Omental fat pad (tissue), 4 donors: Measurements from ENCODE around the gene OSM. TPM values are rescaled to one million over a fixed set of nuclear protein-coding genes. Genes with fewer than 3 reads are reported as not detected.

Experiments
- ATAC-seq: fragments of 150-250 bp; one replicate; pipeline ENCODE4 v1.9.1; 2016; ENCODE audit warnings: mild to moderate bottlenecking, moderate library complexity; ENCODE audit not compliant: low FRiP score
- DNase-seq: peaks from one replicate; pipeline ENCODE4 v3.0.0-alpha.2; 2019; ENCODE audit warnings: low spot score
- total RNA-seq, 4 donors: library from RNA; depleted of rRNA; stranded (reverse); fragments of >200 nt; gene quantifications; one replicate each; pipeline ENCODE4 v1.1.0, GENCODE V29; 2016
- TF ChIP-seq, protein P1 (sequence below), 3 donors: fragments of 450-650 bp; IDR thresholded peaks; one replicate each; pipeline ENCODE4 v1.5.1; 2016 to 2017; ENCODE audit warnings: antibody characterized with exemption in 3 of 3, mild to moderate bottlenecking in 3 of 3, moderate library complexity in 2 of 3

Gene OSM
- total RNA-seq, 4 donors from 2014 or later, result 7.1 to 17.8 (median 8.6) TPM

DNA sequence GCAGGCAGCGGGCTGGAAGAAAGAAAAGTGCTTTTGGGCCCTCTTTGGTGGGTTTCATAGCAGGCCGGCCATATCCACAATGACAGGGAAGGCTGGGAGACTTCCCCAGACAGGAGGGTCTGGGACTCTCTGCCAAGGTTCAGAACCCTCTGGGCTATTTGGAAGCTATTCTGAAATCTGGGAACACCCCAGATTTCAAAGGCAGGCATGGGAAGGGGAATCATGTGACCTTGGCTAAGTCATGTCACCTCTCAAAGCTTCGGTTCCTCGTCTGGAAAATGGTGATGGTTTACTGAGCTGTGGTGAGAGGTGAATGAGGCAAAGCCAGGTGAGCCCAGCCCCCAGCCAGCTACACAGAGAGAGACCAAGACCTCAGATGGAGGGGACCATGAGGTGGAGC lies 18.0 kb upstream of the OSM start:
- no peak for DNase-seq
- no peak for ATAC-seq
- TF ChIP-seq, protein P1, sequence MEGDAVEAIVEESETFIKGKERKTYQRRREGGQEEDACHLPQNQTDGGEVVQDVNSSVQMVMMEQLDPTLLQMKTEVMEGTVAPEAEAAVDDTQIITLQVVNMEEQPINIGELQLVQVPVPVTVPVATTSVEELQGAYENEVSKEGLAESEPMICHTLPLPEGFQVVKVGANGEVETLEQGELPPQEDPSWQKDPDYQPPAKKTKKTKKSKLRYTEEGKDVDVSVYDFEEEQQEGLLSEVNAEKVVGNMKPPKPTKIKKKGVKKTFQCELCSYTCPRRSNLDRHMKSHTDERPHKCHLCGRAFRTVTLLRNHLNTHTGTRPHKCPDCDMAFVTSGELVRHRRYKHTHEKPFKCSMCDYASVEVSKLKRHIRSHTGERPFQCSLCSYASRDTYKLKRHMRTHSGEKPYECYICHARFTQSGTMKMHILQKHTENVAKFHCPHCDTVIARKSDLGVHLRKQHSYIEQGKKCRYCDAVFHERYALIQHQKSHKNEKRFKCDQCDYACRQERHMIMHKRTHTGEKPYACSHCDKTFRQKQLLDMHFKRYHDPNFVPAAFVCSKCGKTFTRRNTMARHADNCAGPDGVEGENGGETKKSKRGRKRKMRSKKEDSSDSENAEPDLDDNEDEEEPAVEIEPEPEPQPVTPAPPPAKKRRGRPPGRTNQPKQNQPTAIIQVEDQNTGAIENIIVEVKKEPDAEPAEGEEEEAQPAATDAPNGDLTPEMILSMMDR (IDR thresholded peaks at IDR 0.05), result no peak

DNA sequence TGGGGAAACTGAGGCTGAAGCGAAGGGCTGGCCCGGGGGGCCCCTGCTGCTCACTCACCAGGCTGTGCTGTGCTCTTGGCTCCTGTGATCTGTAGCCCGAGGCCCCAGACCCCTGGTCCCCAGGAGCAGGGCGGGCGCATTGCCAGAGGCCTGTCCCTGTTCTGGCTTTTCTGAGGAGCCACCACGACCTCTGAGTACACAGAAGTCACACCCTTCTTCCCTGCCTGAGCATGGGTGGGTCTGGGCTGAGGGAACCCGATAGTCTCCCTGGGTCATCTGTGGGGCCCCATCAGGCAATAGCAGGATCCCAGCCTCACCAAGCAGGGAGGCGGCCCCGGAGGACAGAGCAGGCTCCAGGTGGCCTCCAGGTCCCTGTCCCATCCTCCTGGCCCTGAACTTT lies 17.5 kb upstream of the OSM start:
- ATAC-seq (no peak), DNase-seq (no peak)
- TF ChIP-seq, protein P1 (IDR thresholded peaks at IDR 0.05), result no peak

DNA sequence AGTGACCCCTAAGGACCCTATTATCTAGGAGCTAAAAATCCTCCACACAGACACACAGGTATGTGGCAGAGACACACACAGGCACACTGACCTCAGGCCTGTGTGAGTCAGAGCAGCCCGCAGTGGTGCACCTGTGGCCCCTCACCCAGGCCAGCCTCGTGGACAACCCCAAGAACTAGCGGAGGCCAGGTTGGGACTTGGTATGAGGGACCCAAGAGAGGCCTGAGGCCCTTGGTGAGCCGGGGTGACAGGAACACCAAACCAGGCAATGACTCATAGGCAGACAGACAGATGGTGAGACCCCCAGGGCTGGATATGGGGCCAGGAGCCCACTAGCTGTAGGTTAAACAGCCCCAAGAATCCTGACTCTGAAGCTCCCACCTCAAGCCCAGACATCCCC lies 16.7 kb upstream of the OSM start:
- DNase-seq (no peak), ATAC-seq (no peak)
- TF ChIP-seq, protein P1 (IDR thresholded peaks at IDR 0.05), result no peak

DNA sequence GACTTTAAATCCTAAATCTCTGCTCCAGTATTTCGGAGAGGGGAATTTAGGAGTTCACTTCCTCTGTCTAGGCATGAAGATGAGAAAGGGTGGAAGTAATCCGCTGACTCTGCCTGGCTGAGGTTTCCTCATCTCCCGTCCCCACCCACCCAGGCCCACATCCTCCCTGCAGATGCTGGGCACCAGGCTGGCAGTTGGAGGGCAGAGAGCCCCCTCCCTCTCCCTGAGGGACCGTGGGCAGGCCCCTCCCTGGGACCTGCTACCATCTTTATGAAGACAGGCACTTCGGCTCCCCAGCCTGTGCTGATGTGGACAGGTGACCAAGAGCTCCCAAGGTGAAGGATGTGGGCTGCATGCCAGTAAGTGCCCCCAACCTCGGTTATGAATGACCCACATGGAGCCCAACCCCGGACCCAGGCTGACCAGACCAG lies 16.0 kb upstream of the OSM start:
- TF ChIP-seq, protein P1 (IDR thresholded peaks at IDR 0.05), result no peak
- no peak for DNase-seq
- no peak for ATAC-seq

DNA sequence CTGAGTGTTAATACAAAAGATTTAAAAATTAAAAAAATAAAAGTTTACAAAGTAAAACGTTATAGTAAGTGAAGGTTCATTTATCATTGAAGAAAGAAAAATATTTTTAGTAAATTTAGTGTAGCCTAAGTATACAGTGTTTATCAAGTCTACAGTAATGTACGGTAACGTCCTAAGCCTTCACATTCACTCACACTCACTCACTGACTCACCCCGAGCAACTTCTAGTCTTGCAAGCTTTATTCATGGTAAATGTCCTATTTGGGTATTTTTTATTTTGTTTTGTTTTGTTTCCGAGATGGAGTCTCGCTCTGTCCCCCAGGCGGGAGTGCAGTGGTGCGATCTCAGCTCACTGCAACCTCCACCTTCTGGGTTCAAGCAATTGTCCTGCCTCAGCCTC lies 13.9 kb upstream of the OSM start:
- TF ChIP-seq, protein P1 (IDR thresholded peaks at IDR 0.05), result no peak
- no peak for ATAC-seq
- no peak for DNase-seq

DNA sequence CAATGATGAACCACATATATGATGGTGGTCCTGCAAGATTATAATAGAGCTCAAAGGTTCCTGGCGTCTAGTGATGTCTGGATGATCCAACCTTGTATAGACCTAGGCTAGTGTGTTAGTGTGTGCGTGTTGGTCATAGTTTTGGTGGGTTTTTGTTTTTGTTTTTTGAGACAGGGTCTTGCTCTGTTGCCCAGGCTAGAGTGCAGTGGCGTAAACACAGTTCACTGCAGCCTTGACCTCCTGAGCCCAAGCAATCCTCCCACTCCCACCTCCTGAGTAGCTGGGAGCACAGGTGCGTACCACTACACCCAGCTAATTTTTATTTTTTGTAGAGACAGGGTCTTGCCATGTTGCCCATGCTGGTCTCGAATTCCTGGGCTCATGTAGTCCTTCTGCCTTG lies 13.3 kb upstream of the OSM start:
- DNase-seq (no peak), ATAC-seq (no peak)
- TF ChIP-seq, protein P1 (IDR thresholded peaks at IDR 0.05), result no peak

DNA sequence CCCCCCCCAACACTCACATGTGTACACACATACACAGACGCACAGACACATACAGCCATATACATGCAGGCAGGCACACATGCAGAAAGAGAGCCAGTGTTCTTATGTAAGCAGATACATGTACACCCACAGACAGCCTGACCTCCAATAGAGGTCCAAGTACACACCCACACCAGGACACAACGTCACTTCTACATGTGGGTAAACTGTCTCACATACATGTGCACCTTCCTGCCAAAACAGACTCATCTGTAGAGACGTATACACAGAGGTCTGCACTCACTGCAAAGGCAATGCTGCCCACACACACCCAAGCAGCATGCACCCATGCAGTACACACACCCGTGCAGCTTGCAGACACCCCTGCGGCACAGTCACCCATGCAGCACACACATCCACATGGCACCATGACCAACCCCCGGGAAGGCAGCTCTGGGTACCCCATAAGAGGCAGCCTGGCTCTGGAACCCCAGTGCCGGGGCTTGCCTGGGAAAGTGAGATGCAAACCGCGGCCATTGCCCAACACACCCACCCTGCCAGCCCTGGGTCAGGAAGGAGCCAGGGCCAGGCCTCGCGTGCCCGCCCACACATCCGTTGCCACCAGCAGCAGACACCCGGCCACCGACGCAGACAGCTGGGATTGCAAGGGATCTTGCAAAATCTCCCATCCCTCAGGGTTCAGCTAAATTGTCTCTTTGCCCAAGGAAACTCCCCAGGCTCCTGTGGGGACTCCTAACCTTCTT lies 12.6 kb upstream of the OSM start:
- TF ChIP-seq, protein P1 (IDR thresholded peaks at IDR 0.05), result no peak
- DNase-seq (no peak), ATAC-seq (peak; percentile 45)
